Measurements from ENCODE around the gene SDK2. TPM values are rescaled to one million over a fixed set of nuclear protein-coding genes. Genes with fewer than 3 reads are reported as not detected.

Gene SDK2, protein sequence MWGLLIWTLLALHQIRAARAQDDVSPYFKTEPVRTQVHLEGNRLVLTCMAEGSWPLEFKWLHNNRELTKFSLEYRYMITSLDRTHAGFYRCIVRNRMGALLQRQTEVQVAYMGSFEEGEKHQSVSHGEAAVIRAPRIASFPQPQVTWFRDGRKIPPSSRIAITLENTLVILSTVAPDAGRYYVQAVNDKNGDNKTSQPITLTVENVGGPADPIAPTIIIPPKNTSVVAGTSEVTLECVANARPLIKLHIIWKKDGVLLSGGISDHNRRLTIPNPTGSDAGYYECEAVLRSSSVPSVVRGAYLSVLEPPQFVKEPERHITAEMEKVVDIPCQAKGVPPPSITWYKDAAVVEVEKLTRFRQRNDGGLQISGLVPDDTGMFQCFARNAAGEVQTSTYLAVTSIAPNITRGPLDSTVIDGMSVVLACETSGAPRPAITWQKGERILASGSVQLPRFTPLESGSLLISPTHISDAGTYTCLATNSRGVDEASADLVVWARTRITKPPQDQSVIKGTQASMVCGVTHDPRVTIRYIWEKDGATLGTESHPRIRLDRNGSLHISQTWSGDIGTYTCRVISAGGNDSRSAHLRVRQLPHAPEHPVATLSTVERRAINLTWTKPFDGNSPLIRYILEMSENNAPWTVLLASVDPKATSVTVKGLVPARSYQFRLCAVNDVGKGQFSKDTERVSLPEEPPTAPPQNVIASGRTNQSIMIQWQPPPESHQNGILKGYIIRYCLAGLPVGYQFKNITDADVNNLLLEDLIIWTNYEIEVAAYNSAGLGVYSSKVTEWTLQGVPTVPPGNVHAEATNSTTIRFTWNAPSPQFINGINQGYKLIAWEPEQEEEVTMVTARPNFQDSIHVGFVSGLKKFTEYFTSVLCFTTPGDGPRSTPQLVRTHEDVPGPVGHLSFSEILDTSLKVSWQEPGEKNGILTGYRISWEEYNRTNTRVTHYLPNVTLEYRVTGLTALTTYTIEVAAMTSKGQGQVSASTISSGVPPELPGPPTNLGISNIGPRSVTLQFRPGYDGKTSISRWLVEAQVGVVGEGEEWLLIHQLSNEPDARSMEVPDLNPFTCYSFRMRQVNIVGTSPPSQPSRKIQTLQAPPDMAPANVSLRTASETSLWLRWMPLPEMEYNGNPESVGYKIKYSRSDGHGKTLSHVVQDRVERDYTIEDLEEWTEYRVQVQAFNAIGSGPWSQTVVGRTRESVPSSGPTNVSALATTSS (N-terminal part only)
- total RNA-seq (2022; extraction: Qiagen RNA extraction), result 0.91 to 1.6 TPM (median 1.3 TPM) in 5 replicates

DNA sequence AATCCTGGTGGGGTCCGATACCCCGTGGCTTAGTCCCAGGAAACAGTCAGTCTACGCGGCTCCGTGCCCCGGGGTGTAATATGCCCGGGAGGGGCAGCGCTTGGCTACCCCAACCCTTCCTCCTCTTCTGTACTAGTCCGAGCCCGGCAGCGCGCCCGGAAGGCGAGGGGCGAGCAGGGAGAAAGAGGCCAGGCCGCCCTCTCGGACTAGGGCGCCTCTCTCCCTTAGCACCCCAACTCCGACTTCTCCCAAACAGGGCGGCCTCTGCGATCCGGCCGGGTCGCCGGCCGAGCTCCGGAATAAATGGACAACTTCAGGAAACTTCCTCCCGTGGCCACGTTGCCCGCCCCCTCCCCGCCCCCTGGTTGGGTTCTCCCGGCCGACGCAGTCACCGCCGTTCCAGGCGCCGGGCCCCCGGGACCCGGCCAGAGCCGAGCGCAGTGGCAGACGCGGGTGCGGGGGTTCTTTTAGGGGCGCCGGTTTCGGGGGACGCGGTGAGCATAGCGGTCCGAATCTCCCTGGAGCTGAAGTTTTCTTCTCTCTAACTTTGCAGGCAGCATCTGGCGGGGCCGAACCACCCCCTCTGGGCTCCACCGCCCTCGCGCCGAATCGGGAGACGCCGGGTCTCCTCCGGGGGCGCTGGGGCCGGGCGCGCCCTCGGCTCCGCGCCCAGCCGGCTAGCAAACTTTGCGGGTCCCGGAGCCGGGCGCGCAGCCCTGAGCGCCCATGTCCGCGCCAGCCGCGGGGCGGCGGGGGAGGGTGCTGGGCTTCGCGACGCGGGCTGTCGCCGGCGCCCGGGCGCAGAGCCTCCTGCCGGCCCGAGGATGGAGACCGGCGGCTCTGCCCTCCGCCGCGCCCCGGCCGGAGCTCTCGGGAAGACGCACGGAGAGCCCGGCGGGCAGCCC is at the start of gene SDK2:
SDK2 (minus strand) TSS at position 301 of the 905 bp plus-strand sequence. CDS start 357 bp downstream, outside the sequence.

DNA sequence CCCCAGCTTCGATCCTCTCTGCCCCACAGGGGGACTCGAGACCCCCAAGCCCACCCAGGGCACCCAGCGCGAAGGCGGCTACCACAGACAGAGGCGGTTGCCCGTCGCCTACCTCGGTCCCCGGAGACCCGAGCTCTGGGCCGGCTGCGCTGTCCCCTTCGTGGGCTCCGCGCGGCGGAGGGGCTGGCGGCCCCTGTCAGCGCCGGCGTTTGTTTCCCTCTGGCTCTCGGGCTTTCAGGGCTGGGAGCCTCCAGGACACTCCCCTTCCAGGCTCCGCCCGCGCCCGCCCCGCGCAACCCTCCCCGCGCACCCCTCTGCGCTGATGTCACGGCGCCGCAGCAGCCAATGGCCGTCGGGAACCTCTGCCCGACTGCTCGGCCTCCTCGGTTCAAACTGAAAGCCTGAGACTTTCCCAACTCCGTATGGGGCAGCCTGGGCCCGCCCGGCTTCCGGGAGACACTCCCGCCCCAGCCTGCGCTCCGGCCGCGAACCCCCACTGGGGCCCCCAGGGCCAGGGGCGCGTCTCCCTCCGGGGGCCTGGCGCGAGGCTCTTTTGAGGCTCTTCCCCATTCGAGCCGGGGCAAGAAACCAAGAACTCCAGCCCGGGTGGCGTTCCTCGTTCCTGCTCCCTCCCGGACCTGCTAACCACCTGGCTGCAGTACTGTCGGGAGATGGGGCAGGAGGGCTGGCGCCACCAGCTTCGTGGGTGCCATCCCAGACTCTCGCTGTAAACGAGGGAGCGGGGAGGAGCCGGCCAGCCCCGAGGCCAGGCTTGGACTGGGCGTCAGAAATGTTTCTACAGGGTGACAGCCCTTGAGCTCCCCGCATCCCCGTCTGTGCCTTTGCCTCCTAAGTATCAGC is 332.2 kb downstream of the SDK2 start, which contains the start of gene CDC42EP4:
CDC42EP4 (minus strand) TSS at position 221 of the 861 bp plus-strand sequence. CDS start 25,501 bp downstream, outside the sequence.

